DOHH2 (cell line): ENCODE data around the gene CYTH1.

ENCODE experiments used
- EZH2phosphoT487 ChIP-seq: fragments of 200-600 bp; sonication (generic); IDR thresholded peaks from 2 replicates; pipeline ENCODE4 v1.6.1; 2017; ENCODE audit warnings: borderline replicate concordance, mild to moderate bottlenecking, antibody characterized with exemption, low read length, moderate library complexity, mixed read lengths
- TF ChIP-seq, protein P1 (sequence below): fragments of 200-600 bp; sonication (generic); IDR thresholded peaks from one replicate; pipeline ENCODE4 v1.5.1; 2014; ENCODE audit warnings: antibody characterized with exemption, mild to moderate bottlenecking, low read depth, low read length; ENCODE audit not compliant: poor library complexity, severe bottlenecking

GRCh38 chr17:78715000-78715771, 66.9 kb downstream of the CYTH1 start:
- TF ChIP-seq, protein P1, sequence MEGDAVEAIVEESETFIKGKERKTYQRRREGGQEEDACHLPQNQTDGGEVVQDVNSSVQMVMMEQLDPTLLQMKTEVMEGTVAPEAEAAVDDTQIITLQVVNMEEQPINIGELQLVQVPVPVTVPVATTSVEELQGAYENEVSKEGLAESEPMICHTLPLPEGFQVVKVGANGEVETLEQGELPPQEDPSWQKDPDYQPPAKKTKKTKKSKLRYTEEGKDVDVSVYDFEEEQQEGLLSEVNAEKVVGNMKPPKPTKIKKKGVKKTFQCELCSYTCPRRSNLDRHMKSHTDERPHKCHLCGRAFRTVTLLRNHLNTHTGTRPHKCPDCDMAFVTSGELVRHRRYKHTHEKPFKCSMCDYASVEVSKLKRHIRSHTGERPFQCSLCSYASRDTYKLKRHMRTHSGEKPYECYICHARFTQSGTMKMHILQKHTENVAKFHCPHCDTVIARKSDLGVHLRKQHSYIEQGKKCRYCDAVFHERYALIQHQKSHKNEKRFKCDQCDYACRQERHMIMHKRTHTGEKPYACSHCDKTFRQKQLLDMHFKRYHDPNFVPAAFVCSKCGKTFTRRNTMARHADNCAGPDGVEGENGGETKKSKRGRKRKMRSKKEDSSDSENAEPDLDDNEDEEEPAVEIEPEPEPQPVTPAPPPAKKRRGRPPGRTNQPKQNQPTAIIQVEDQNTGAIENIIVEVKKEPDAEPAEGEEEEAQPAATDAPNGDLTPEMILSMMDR, result no peak
- TF ChIP-seq EZH2phosphoT487, result no peak
